ENCODE measurements around the gene ATP6V1G1.

The ATP6V1G1 gene

DNA sequence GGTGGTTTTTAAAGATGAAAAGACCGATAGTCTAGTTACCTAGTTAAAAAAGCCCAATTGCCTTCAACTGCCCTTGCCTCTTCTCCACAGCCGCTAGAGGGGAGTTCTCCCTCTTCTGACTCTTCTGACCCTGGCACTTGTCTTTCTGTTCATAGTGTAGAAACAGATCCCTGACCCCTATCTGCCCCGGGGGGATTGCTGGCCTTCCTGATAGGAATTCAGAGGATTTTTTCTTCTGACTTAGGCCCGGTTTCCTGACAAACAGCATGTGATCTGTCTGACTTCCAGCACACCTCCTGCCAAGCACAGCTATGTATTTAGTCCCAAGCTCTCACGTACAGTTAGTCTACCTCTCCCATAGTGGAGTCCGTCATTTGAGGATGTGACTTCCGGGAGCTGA is 18.5 kb downstream of the ATP6V1G1 start:
- no peak for DNase-seq (ENCODE audit: low read depth)
- no peak for TF ChIP-seq CTCF (IDR thresholded peaks at IDR 0.05; ENCODE audit: insufficient read depth, low read depth, low read length, missing control alignments)
- no peak overlapping the region for H3K4me3 ChIP-seq (ENCODE audit: low read depth, low read length)

DNA sequence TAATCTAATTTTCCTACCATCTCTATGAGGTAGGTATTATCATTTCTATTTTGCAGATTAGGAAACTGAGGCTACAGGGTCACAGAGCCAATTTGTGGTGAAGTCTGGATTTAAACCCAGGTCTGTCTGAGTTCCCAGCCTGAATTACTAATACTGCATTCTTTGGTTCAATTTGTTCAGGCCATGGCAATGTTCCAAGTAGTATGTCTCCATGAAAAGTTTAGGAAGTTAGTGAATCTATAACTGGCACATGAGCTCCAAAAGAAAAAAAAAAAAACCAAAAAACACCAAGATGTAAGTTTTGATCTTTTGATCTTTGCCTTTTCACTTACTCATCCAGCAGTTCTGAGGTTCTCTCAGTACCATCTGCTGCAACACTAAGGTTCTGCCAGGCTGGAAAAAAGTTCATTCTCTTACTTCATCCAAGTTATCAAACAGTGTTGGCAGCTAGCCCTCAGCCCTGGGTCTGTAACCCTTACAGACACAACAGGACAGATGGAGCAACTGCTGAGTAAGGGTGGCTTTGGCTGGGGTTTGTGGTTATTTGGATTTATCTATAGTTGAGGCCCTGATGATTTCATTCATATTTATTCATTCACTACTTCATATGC is 19.1 kb downstream of the ATP6V1G1 start:
- no peak for DNase-seq (ENCODE audit: low read depth)
- no peak overlapping the region for H3K4me3 ChIP-seq (ENCODE audit: low read depth, low read length)
- no peak for TF ChIP-seq CTCF (IDR thresholded peaks at IDR 0.05; ENCODE audit: insufficient read depth, low read depth, low read length, missing control alignments)

- no peak overlapping the region for H3K4me3 ChIP-seq (ENCODE audit: low read depth, low read length)
- DNase-seq (ENCODE audit: low read depth), result peak; percentile 75
- no peak for TF ChIP-seq CTCF (IDR thresholded peaks at IDR 0.05; ENCODE audit: insufficient read depth, low read depth, low read length, missing control alignments)
These were observed 20.3 kb downstream of the ATP6V1G1 start for GRCh38 chr9:114607671-114608524.

- no peak for DNase-seq (ENCODE audit: low read depth)
- H3K4me3 ChIP-seq (ENCODE audit: low read depth, low read length), result no peak overlapping the region
- no peak for TF ChIP-seq CTCF (IDR thresholded peaks at IDR 0.05; ENCODE audit: insufficient read depth, low read depth, low read length, missing control alignments)
These were observed 20.9 kb downstream of the ATP6V1G1 start for GRCh38 chr9:114608525-114608796.

- DNase-seq (ENCODE audit: low read depth), result peak; percentile 66
- no peak for TF ChIP-seq CTCF (IDR thresholded peaks at IDR 0.05; ENCODE audit: insufficient read depth, low read depth, low read length, missing control alignments)
- peak overlapping the region; percentile 95 for H3K4me3 ChIP-seq (ENCODE audit: low read depth, low read length)
These were observed 24.1 kb downstream of the ATP6V1G1 start for GRCh38 chr9:114611516-114612271.

DNA sequence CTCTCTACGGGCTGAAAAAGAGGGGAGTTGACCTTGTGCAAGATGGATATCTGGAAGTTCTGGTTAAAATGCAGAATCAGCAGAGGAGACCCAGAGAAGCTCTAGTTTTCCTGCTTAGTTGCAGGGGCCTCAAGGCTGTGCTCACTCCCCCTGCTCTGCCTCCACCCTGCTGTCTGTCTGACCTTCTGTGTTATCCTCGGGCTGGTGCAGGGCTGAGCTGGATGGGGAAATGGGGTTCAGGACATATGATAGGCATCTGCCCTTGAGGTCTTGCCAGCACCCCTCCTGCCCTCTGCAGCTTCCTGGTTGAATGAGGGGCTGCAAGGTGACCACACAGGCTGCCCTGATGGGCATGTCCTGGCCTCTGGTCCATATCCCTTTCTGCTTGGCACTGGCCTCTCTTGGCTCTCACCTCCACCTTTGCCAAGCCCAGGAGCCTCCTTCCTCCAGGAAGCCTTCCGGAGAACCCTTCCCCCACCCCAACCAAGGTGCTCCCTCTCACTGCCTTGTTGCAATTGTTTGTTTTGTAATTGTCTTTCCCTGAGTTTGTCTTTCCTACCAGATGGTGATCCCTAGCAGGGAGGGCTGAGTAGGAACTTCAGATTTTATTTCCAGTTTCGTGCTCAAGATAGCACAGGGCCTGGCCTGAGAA is 24.8 kb downstream of the ATP6V1G1 start:
- TF ChIP-seq CTCF (IDR thresholded peaks at IDR 0.05; ENCODE audit: insufficient read depth, low read depth, low read length, missing control alignments), result no peak
- no peak for DNase-seq (ENCODE audit: low read depth)
- H3K4me3 ChIP-seq (ENCODE audit: low read depth, low read length), result peak overlapping the region; percentile 95
